B cell (primary cell): ENCODE results near the gene CD209.

ENCODE experiments used
- CTCF ChIP-seq: fragments of 200-600 bp; IDR thresholded peaks from one replicate; pipeline ENCODE4 v1.8.0; 2022; ENCODE audit warnings: antibody characterized with exemption, mild to moderate bottlenecking
- EZH2 ChIP-seq: IDR thresholded peaks from 2 replicates; pipeline ENCODE4 v1.6.1; 2012; ENCODE audit warnings: borderline replicate concordance, low read depth, mild to moderate bottlenecking, moderate library complexity, low read length; ENCODE audit not compliant: insufficient read depth, poor library complexity, severe bottlenecking

- TF ChIP-seq CTCF, result no peak
- peak; percentile 58 for TF ChIP-seq EZH2
These were observed 17.5 kb downstream of the CD209 start for GRCh38 chr19:7729831-7730285.
